Kidney tubule cell (primary cell): ENCODE measurements around the gene MYOZ3.

Experiments used
- DNase-seq: peaks from one replicate; pipeline ENCODE4 v3.0.0-alpha.2; 2018; ENCODE audit warnings: low spot score

Gene MYOZ3, protein sequence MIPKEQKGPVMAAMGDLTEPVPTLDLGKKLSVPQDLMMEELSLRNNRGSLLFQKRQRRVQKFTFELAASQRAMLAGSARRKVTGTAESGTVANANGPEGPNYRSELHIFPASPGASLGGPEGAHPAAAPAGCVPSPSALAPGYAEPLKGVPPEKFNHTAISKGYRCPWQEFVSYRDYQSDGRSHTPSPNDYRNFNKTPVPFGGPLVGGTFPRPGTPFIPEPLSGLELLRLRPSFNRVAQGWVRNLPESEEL

GRCh38 chr5:150661086-150661485, at the start of gene MYOZ3:
TSS of gene MYOZ3 (plus strand) at chr5:150661251. CDS start at chr5:150662942, 1,691 bp downstream.
- no peak for DNase-seq

GRCh38 chr5:150612405-150612804, 48.6 kb upstream of the MYOZ3 start:
- no peak for DNase-seq

DNA sequence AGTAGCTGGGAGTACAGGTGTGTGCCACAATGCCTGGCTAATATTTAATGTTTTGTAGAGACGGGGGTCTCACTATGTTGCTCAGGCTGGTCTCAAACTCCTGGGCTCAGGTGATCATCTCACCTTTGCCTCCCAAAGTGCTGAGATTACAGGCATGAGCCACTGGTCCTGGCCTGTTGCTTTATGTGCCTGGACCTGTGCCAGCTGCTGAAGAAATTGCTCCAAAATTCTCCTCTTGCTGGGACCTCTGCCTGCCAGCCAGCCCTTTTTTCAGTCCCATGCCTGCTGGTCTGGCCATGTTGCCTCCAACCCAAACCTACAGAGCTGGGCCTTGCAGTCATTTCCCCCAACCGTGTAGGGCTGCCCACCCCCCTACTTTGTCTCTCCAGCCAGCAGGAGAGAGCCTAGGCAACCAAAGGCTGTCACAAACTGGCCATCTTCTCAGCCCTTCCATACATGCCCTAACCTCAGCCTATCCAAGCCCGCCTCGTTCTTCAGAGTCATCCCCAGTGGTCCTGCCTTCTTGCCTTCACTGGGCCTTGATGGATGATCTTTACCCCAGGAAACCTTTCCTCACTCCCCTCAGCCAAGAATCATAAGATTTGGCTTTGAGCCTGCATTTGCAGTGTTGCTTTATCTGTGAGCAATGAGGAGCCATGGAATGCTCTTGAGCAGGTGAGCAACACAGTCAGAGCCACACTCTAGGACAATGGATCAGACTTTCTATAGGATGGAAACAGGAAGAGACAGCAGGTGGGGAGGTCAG, 48.0 kb upstream of the MYOZ3 start:
- no peak for DNase-seq

DNA sequence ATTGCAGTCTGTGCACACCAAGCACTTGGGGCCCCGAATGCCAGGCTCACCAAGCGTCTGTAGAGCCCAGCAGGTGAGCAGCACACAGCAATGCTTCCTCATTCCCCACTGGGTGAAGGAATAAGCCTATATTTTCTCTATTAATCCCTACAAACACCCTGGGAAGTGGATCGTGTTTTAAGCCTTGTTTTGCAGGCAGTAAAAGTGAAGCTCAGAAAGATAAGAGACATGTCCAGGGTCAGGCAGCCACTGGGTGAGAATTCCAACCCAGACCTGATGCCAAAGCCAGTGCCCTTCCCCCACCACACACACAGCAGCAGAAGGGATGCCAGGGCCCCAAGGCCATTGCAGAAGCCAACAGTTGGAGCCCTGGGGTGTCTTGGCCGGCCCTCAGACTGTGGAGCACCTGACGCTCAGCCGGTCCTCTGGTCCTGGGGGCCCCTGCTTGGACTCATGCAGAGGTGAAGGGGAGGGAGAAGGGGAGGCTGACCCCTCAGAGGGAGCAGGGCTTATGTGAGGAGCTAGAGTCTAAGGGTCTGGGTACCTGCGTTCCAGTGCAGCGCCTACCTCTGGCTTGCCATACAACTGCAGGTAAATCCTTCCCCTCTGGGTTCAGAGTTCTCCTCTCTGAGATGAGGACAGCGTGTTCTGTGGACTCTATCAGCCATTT, 46.9 kb upstream of the MYOZ3 start:
- no peak for DNase-seq

DNA sequence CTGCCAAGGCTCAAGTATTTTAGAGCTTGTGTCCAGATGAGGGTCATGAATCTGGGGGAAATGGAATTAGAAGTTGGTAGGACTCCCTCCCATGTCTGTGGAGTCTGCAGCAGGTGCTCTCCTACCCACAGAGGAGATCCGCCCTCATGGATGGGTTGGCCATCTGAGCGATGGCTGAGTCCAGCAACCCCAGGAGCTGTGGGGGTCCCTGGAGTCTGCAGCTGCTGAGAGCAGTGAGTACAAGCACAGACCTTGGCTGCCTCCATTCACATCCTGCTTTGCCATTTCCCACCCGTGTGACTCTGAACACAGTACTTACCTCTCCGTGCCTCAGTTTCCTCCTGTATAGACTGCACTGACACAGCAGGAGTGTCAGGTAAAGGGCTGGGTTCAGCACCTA, 46.4 kb upstream of the MYOZ3 start:
- DNase-seq: no peak

- peak; percentile 23 for DNase-seq
These were observed 45.8 kb upstream of the MYOZ3 start for GRCh38 chr5:150615141-150615699.

- no peak for DNase-seq
These were observed 45.0 kb upstream of the MYOZ3 start for GRCh38 chr5:150616024-150616470.

- no peak for DNase-seq
These were observed 44.5 kb upstream of the MYOZ3 start for GRCh38 chr5:150616506-150616905.

GRCh38 chr5:150618163-150618562, 42.9 kb upstream of the MYOZ3 start:
- no peak for DNase-seq

GRCh38 chr5:150618588-150619281, 42.3 kb upstream of the MYOZ3 start:
- peak; percentile 83 for DNase-seq

DNA sequence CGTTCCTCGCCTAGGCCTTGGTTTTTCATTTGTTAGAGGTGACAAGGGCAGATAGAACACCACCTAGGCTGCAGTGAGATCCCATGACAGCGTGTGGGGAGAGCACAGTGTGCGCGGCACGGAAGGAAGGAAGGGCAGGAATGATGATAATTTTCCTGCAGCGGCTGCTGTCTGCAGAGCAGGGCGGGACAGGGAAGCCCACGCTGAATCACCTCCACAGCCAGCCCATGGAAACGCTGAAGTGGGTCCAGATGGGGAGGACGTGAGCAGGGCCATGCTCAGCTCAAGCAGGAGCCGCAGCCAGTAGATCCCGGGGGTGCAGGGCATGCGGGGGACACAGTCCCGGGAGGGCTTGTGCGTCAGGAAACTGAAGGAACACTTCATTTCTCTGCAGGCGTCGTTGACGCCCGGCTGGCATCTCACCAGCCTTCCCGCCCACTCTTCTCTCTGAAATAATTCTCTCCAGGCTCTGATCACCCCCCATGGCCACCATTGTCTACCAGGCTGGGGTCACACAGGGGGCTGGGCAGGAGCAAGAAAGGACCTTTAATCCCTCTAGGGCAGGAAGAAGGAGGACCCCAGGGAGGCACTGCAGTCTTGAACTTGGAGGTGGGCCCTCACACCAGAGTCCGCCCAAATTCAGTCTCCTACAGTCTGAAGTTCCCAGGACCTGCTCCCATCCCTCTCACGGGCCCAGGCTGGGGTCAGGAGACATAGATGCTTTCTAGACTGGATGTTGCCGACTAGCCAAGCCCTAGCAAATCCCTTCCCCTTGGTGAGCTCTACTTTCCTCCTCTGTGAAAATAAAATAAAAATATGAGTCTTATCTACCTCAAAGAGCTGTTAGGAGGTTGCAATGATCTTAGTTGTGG, 41.5 kb upstream of the MYOZ3 start:
- peak; percentile 47 for DNase-seq

- DNase-seq: no peak
These were observed 39.8 kb upstream of the MYOZ3 start for GRCh38 chr5:150621301-150621700.

- no peak for DNase-seq
These were observed 38.9 kb upstream of the MYOZ3 start for GRCh38 chr5:150622157-150622556.

GRCh38 chr5:150623152-150623877, 37.7 kb upstream of the MYOZ3 start:
- DNase-seq: no peak

- DNase-seq: no peak
These were observed 37.2 kb upstream of the MYOZ3 start for GRCh38 chr5:150623878-150624216.

DNA sequence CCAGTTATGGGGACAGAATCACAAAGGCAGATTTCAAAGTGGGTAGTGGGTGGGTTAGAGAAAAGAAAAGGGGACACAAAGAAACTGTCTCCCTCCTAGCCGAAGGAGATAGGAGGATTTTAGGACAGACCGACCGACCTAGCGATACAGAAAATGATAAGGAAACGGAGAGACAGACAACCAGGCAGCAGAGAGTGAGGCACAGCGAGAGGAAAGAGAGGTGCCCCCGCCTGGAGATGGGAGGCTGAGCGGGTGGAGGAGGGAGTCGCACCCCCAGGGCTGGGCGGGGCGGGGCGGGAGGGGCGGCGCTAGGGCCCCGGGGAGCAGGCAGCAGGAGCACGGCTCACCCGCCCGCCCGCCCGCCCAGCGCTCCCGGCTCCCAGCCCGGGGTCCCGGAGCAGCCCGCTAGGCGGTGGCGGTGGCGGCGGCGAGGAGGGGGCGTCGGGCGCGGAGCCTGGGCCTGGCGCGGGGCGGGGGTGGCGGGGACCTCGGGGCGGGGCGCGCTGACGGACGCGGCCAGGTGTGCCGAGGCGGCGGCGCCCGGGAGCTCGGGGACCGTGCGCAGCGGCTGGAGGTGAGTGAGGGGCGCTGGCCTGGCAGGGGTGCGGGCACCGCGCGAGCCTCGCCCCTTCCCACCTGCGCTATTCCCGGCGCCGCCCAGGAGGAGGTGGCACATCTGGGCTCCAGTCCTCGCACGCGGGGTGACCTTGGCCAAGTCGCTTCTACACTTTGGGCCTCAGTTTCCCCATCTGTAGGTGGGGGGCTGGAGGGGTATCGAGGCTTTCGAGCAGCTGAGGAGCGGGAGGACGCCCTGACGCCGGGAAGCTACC, 36.5 kb upstream of the MYOZ3 start:
- DNase-seq: no peak

- DNase-seq: no peak
These were observed 35.9 kb upstream of the MYOZ3 start for GRCh38 chr5:150625164-150625535.

- no peak for DNase-seq
These were observed 35.0 kb upstream of the MYOZ3 start for GRCh38 chr5:150625831-150626746.

GRCh38 chr5:150626853-150627276, 34.2 kb upstream of the MYOZ3 start:
- peak; percentile 84 for DNase-seq
